Fibroblast of the aortic adventitia (primary cell): ENCODE results near the gene TMEM97. TPM values are rescaled to one million over a fixed set of nuclear protein-coding genes. Genes with fewer than 3 reads are reported as not detected.

ENCODE experiments used
- DNase-seq: peaks from one replicate; pipeline ENCODE4 v3.0.0-alpha.2; 2010; ENCODE audit warnings: low read depth
- H3K4me3 ChIP-seq: 2 replicates; pipeline ENCODE4 v1.5.1; 2011; ENCODE audit warnings: low read depth, mild to moderate bottlenecking, control low read depth, low read length, moderate library complexity
- CTCF ChIP-seq: IDR thresholded peaks from 2 replicates; pipeline ENCODE4 v1.5.1; 2011; ENCODE audit warnings: mild to moderate bottlenecking, low read length, control low read depth, inconsistent platforms; ENCODE audit not compliant: insufficient read depth
- total RNA-seq: library from RNA; depleted of rRNA; stranded (reverse); fragments of >200 nt; gene quantifications from 2 replicates; pipeline ENCODE4 v1.2.3, GENCODE V29; 2012; ENCODE audit warnings: low replicate concordance

Gene TMEM97
- total RNA-seq, 1 donor, result 20.5 TPM

GRCh38 chr17:28333083-28333746, 14.2 kb downstream of the TMEM97 start:
- H3K4me3 ChIP-seq, result no peak overlapping the region
- DNase-seq, result no peak
- no peak for TF ChIP-seq CTCF

GRCh38 chr17:28334171-28334570, 15.2 kb downstream of the TMEM97 start:
- H3K4me3 ChIP-seq, result peak overlapping the region; percentile 95
- TF ChIP-seq CTCF, result no peak
- DNase-seq, result peak; percentile 28

GRCh38 chr17:28334666-28335200, 15.7 kb downstream of the TMEM97 start:
- DNase-seq, result no peak
- TF ChIP-seq CTCF, result no peak
- peak overlapping the region; percentile 95 for H3K4me3 ChIP-seq

GRCh38 chr17:28335201-28335958, 16.4 kb downstream of the TMEM97 start, which contains the start of the genes IFT20 and TNFAIP1:
IFT20 (minus strand) TSS chr17:28335472; CDS start chr17:28331985, 3,487 bp downstream.
TNFAIP1 (plus strand) TSS chr17:28335761; CDS start chr17:28339522, 3,761 bp downstream.
- peak; percentile 100 for DNase-seq
- peak within 1 kb of the TSS; percentile 95 for H3K4me3 ChIP-seq
- TF ChIP-seq CTCF, result peak; percentile 3

GRCh38 chr17:28335959-28336871, 17.2 kb downstream of the TMEM97 start:
- peak overlapping the region; percentile 92 for H3K4me3 ChIP-seq
- DNase-seq, result peak; percentile 96
- TF ChIP-seq CTCF, result no peak
